Islet precursor cell (in vitro differentiated cells): Measurements from ENCODE around the gene CFAP126.
"Not testable (repeated sequence)": the region's sequence is repeated elsewhere in the genome, so short reads cannot be mapped to it uniquely, and the experiment has no call there.

ENCODE experiments used
- DNase-seq: peaks from one replicate; pipeline ENCODE4 v3.0.0-alpha.2; 2018

The CFAP126 gene

GRCh38 chr1:161379071-161379470 lies 11.4 kb upstream of the CFAP126 start:
- peak; percentile 70 for DNase-seq

GRCh38 chr1:161378014-161378413 lies 10.3 kb upstream of the CFAP126 start:
- DNase-seq, result no peak

DNA sequence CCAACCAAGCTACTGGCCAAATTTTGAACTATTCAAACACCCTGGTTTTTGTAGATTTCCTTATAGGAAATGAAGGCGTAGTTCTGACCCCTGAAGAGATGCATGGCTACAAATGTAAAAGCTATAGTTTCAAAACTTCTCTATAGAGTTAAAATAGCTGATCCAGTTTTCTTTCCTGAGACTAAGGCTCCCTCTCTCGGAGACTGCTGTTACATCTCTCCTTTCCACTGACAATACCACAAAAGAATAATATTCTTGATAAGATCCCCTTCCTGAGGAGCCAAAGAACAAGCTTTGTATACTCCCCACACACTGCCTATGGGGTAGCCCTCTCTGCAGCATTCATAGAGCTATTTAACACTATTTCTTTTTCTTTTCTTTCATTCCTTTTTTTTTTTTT lies 6.7 kb upstream of the CFAP126 start:
- no peak for DNase-seq

GRCh38 chr1:161373442-161373841 lies 5.8 kb upstream of the CFAP126 start:
- no peak for DNase-seq

GRCh38 chr1:161365207-161365606 lies 2.5 kb downstream of the CFAP126 start:
- no peak for DNase-seq

DNA sequence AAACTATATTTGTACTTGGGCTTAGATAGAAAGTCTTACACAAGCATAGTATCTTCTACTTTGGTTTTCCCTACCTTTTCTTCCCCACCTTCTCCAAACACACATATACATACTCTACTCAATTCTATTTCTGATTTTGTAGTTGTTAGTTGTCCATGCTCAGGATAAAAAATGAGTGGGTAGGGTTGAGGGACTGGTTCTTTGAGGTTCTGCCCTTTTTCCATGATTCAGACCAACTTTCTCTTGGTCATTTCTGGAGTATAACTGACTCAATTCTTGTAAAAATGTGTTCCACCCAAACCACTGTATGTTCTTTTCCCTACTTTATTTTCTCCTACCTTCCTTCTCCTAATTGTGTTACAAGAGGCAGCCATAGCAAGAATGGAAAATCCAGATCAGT lies 3.3 kb downstream of the CFAP126 start:
- DNase-seq, result no peak

GRCh38 chr1:161359291-161359690 lies 8.4 kb downstream of the CFAP126 start:
- no peak for DNase-seq

GRCh38 chr1:161357073-161357472 lies 10.6 kb downstream of the CFAP126 start:
- DNase-seq, result no peak

- DNase-seq, result no peak
Measured at GRCh38 chr1:161351482-161351881, 16.2 kb downstream of the CFAP126 start.

DNA sequence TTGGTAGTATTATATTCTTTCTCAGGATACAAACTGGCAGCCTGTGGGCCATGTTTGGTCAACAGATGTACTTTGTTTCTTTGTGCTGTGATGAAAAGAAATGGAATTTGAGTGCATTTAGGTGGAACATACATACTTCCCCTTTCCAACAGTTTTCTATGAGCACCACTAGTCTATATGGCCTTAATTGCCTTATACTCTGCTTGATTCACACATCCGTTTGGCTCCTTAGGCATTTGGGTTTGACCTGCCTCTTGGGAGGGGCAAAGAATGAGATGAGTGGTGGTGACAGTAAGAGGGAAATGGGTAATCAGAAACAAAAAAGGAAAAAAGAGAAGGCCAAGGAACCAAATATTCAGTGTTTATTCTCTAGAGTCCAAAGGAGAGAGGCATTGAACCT lies 17.0 kb downstream of the CFAP126 start:
- DNase-seq, result no peak

DNA sequence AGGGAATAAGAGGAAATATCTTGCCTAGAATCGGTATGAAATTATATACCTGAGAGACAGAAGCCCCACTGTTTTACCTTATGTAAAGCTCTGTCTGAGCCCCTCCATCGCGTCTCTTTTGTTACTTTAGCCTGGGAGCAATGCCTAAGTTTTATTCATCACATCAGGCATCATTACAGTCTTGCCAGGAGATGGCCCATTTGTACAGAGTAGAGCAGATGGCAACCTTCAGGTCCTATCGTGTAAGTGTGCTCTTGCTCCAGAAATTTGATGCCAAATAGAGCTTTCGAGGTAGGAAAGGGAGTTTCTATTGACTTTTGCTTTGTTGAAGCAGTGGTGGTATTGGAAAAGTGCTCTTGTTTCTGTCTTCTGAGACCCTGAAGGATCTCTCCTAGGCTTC lies 24.9 kb downstream of the CFAP126 start:
- no peak for DNase-seq

GRCh38 chr1:161342177-161342576 lies 25.5 kb downstream of the CFAP126 start:
- no peak for DNase-seq

- DNase-seq, result no peak
Measured at GRCh38 chr1:161335796-161336195, 31.9 kb downstream of the CFAP126 start.

- no peak for DNase-seq
Measured at GRCh38 chr1:161333166-161333565, 34.5 kb downstream of the CFAP126 start.

GRCh38 chr1:161330346-161330745 lies 37.3 kb downstream of the CFAP126 start:
- DNase-seq, result peak; percentile 83

DNA sequence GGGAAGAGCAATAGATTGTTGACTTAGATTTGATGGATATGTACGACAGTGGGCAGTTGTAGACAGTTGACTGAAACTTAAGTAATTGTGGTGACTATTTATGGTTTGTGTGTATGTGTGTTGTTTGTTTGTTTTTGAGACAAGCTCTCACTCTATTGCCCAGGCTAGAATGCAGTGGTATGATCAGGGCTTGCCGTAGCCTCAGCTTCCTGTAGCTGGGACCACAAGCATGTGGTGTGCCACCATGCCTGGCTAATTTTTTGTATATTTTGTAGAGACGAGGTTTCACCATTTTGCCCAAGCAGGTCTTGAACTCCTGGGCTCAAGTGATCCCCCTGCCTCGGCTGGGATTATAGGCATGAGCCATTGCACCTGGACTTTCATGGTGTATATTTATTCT lies 43.7 kb downstream of the CFAP126 start:
- DNase-seq, result no peak

DNA sequence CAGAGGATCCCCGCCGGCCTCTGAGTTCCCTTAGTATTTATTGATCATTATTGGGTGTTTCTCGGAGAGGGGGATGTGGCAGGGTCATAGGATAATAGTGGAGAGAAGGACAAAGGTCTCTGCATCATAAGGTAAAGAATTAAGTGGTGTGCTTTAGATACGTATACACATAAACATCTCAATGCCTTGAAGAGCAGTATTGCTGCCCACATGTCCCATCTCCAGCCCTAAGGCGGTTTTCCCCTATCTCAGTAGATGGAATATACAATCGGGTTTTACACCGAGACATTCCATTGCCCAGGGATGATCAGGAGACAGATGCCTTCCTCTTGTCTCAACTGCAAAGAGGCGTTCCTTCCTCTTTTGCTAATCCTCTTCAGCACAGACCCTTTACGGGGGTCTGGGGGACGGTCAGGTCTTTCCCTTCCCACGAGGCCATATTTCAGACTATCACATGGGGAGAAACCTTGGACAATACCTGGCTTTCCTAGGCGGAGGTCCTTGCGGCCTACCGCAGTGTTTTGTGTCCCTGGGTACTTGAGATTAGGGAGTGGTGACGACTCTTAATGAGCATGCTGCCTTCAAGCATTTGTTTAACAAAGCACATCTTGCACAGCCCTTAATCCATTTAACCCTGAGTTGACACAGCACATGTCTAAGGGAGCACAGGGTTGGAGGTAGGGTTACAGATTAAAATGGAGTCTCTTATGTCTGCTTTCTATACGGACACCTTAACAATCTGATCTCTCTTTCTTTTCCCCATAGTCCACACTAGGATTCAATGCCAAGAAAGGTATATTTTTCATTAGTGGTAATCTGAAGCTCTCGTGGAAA lies 51.6 kb downstream of the CFAP126 start:
- not testable (repeated sequence) for DNase-seq
